LoVo (cell line): ENCODE measurements around the gene FBXO31.
A peak's percentile ranks its signal among the peaks of the same experiment; 100 is the strongest.

Source experiments
- DNase-seq: peaks from one replicate; pipeline ENCODE4 v3.0.0-alpha.2; 2016; ENCODE audit warnings: low spot score

FBXO31 gene

DNA sequence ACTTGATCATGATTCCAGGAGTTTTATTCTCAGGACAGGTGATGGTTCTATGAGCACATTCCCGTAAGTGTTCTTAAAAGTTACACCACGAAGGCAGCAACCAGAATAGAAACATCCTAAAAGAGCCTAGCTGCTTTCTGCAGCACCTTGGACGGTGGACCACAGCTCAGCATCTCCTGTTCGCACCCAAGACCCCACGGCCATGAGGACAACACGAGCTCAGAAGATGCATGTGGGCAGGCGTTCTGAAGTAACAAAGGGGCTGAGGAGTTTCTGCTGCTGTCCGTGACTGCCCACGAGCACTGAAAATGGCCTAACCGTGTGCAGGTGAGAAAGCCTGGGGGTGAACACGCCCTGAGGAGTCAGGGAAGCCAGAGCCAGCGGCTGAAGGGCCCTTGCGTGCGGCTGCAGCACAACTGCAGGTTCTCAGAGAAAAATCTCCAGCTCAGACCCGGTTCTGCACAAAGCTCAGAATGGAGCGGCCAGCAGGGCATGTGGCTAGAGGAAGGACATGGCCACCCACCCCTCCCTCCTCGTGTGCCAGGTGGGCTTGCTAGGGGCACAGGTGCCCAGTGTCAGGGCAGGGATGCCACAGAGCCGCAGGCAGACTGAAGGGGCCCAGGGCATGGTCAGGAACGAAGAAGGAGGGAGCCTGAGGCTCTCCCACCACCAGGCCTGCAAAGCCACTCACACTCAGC lies 55.6 kb downstream of the FBXO31 start:
- no peak for DNase-seq

DNA sequence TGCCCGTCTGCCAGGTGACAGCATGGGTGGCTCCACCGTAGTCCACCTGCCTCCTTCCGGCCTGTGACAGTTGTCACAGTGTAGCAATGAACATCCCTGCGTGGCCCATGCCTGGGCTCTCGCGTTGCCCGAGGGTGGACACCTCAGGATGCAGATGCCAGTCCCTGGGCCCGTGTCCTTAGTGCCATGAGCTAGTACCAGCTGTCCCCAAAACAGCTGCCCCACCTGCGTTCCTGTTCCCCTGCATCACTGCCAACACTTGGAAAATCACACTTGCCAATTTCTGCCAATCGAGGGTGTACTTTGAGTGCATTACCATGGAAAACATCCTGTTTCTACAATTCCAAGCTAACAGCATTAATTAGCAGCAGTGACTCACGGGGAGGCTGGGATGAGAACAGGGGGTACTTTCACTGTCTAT lies 57.4 kb downstream of the FBXO31 start:
- no peak for DNase-seq

DNA sequence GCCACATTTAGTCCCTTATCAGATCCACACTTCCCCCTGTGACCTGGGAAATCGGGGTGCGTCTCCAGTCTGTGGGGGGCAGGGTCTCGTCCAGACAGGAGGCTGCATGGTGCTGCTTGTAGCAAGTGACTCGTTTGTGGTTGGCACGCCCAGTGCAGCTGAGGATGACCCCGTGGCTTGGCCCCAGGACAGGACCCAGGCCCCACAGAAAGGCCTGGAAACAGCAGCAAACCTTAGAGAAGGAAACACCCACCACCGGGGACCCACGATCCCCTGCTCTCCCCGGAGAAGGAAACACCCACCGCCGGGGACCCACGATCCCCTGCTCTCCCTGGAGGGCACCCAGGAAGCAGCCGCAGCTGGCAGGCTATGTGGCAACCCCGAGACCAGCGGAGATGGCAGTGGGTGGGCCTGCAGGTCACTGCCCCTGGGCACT lies 58.1 kb downstream of the FBXO31 start:
- no peak for DNase-seq

DNA sequence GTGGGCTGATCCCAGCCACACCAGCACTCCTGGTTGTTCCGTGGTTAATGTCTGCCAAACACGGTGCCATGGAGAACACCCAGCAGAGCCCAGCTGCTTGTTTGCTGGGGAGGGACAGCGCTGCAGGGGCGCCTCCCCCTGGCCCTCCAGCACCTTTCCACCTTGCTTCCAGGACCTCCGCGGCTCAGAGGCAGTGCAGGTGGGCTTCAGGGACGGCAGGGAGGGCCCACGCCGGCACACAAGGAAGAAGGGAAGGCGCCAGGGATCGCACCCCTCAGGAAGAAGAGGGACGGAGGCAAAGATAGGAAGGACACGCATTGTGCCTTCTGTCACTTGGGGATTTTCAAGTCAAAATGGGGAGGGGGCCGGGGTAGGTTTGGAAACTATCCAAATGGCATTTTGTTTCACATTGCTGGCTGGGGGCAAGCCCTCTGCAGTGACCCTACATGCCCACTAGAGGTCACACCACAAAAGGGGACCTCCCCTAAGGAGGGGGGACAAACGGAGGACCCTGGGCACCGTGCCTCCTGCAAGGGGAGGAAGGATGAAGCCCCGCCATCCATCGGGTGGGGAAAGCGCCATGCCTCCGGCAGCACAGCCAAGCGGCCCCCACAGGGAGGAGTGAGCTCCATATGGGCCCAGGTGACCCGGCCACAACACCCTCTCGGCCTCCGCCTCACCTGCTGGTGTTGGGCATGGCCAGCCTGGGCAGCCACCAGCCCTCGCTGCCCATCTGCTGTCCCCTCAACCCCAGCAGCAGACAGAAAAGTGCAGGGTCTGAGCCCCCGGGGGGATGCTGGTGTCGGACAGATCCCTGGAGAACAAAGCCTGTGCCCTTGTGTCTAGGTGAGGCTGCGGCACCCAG lies 58.9 kb downstream of the FBXO31 start:
- DNase-seq, result peak; percentile 7

DNA sequence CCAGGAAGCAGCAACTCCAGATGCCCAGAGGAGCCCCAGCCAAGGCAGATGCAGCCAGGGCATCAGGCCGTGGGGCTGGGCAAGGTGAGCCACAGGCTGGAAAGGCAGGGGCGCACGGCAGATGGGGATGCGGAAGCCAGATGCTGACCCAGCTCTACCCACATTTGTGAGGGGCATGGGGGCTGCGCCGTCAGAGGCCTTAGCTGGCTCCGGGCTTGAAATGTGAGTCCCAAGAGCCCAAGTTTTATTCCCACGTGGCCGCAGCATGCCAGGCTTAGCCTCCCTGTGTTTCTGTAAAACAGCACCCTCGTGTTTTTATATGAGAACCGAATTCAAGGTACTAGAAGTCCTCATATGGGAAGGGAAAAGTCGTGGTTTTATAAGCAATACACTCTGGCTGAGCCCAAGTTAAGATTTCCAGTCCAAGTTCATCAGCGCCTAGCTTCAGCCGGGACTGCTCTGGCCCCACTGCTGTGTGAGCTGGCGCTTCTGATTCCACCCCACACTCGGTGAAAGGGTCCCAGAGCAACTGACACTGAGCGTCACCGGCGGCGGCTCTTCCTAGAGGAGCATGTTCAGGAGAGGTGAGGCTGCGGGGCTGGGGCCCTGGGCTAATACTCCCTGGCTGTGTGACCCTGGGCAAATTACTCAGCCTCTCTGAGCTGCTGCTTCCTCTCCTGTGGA lies 59.7 kb downstream of the FBXO31 start:
- no peak for DNase-seq

DNA sequence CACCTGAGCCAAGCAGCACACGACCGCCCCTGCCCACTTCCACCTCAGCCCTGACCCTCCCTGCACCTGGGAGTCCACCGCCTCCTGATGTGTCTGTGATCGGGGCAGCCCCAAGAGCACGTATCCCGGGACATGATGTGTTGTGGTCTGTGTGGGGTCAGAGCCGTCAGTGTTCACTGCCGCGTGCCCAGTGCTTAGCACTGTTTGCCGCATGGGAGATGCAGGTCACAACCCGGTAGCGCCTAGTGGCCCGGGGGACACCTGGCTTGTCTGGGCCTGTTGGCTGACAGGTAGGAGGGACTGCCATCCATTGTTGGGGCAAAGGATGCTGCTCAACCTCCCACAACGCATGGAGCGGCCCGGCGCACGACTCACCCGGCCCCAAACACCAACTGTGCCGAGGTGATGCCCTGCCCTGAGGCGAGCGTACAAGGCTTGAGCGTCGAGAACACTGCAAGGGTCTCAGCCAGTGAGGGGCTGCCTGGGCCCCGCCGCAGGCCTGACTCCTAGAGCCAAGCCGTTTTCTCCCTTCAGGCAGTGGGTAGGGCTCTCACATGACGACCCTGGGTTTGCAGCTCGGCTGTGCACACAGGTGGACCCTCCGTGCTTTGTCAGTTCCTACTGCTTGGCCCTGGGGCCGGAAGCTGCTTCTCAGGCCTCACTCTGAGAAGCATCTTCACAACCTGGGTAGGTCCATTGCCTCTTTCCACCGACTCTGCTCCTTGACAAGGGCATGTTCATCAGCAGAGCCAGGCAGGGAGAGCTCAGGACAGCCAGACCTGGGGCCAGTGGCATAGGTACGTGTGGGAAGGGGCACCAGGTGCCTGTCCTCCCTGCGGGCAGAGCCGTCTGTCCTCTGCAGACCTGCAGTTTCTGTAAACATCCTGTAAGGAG lies 60.5 kb downstream of the FBXO31 start:
- DNase-seq, result no peak

DNA sequence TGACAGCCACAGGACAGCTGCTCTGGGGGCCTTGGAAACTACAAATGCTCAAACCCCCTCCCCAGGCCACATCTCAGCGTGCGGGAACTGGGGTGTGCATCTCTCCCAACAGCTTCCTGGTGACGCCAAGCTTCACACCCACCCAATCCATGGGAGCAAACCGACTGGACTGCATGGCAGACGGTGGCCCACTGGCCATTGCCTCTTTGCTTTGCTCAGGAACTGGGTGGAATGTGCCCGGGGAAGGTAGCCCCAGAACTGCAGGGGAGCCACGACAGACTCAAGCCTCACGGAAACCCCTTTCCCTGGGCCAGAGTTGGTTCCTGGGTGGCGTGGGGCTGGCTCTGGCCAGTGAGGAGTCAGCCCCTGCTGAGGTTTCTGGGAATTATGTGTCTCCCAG lies 61.2 kb downstream of the FBXO31 start:
- no peak for DNase-seq

DNA sequence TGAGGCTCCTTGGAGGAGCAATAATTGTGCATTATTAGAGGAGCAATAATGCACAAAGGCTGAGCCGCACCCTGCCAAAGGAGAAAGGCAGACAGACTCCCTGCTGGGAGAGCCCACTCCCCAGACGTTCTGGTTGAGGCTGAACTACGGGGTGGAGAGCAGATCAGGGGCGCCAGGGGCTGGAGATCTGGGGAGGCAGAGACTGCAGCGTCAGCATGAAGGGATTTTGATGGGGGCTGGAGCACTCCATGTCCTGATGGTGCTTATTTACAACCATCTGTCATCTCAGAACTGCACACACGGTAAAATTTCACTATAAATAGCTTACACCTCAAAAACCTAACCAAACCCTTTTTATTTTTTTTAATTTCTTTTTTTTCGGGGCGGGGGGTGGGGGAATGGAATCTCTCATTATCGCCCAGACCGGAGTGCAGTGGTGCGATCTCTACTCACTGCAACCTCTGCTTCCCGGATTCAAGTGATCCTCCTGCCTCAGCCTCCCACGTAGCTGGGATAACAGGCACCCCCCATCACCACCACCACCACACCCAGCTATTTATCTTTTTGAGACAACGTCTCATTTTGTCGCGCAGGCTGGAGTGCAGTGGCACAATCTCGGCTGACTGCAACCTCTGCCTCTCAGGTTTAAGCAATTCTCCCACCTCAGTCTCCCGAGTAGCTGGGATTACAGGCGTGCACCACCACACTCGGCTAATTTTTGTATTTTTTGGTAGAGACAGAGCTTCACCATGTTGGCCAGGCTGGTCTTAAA lies 62.1 kb downstream of the FBXO31 start:
- no peak for DNase-seq

DNA sequence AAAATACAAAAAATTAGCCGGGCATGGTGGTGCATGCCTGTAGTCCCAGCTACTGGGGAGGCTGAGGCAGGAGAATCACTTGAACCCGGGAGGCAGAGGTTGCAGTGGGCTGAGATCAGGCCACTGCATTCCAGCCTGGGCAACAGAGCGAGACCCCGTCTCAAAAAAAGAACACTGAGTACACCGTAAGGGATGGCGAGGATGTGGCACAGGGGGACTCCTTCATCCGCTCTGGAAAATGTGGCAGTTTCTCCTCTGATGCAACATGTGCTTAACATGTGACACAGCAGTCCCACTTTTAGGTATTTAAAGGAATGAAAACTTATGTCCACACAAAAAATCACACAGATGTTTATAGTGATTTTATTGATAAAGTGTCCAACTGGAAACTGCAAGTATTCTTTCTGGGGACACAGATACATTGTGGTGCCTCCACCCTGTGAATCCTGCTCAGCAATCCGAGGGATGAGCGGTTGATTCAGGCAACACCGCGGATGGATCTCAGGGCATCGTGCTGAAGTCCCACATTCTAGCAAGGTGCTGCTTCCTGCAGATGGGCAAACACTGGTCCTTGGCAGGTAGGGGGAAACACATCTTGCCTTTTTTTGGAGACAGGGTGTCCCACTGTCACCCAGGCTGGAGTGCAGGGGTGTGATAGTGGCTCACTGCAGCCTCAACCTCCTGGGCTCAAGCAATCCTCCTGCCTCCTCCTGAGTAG lies 62.9 kb downstream of the FBXO31 start:
- DNase-seq, result no peak

DNA sequence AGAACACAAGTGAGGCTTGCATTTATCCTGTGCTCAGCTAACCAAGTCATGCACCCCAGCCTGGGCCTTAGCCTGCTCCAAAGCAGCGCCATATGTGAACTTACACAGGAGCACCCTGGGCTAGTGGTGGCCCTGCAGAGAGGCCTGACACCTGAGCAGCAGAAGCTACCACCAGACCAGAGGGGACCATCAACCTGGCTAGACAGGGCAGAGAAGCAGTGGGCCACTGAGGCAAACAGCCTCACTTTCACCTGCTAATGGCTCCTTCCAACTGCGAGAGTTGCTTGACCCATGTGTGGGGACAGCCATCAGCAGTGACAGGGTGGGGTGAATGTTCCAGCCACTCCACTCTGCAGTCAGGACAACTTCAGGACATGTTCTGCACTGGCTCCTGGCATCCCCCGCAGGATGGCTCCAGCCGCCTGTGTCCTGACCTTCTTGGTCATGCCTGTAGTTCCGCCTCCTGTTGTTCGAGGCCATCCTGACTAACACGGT lies 63.5 kb downstream of the FBXO31 start:
- no peak for DNase-seq

DNA sequence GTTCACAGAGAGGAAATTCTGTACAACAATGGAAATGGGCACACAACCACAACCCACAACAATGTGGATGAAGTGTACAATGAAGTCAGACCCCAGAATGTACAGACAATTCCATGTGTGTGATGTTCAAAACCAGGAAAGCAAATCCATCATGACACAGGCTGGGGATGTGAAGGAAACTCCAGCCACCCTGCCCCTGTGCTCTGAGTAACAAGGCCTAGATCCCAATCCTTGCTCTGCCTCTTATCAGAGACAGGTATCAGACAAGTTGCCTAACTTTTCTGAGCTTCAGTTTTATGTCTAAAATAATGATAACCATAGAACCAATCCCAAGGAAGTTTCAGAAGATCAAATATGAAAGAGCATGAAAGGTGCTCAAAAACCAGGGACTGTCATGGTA lies 64.6 kb downstream of the FBXO31 start:
- no peak for DNase-seq

DNA sequence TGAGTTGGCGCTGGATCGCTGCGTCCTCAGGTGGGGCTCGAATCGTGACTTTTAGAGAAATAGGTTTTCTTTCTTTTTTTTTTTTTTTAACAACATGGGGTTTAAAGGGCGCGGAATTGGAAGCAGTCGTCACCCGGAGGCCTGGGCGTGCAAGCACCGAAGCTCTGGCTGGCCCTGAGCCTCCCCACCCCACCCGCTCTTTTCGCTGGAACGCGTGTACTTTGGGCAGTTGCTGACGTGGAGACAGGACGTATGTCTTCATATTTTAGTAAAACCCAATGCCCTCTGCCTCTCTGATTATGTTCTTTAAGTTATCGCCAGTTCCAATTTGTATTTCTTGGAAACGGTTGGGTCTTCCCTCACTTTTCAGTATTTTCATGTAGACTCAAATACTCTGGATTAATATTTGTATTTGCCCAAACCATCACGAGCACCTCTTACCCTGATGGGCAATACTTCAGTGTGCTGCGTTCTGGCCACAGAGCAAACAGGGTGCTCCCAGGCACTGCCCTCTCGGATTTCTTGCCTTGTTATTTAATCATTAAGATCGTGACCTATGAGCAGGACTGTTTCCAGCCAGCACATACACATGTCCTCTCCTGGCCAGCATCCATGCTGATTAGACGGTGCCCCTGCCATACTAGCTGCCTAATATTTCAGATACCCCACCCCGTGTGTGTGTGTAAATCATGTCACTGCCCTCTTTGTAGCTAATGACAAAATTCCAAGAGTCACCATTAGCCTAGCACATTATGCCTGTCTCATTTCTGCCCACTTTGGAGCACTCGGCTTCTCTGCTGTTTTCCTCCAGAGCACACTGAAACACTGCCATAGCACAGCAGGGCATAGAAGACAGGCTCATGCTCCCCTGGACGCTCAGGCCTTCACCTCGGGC lies 65.6 kb downstream of the FBXO31 start:
- peak; percentile 39 for DNase-seq

DNA sequence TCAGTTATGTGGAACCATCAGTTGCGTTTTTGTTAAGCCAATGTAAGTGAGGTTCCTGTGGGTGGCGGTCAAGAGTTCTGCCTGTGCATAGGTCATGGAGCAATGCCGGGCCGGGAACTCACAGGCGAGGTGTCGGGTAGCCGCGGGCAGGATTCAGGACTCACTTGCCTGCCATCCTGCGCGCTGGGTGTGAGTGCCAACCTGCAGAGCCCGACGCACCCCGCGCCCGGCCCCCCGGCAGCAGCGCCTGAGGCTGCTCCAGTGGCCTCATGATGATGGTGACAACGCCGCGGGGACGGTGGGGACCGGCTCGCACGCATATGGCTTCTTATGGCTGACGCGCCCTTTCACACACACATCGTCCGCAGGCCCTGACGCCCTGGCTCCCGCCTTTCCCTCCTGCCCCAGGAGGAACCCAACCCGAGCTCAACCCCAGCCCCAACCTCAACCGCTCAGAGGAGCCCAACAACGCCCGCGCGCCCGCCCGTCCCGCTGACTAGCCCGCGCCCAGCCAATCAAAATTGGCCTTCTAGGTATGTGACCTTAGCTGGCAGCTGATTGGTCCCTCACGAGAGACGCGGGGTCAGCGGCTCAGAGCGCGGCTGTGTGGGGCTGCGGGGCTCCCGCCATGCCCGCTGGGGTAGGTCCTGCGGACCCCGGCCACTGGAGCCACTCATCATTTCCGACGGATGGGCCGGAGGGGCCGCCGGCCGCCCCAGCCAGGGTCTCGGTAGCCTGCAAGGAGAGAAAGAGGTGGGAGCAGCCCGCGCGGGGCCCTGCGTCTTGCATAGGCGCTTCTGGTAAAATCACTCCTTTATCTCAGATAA lies 66.4 kb downstream of the FBXO31 start, which contains the start of gene C16orf95:
Gene C16orf95 (minus strand): TSS at position 470 of the 827 bp plus-strand sequence. CDS start 150 bp downstream, at position 320.
- DNase-seq, result peak; percentile 94

DNA sequence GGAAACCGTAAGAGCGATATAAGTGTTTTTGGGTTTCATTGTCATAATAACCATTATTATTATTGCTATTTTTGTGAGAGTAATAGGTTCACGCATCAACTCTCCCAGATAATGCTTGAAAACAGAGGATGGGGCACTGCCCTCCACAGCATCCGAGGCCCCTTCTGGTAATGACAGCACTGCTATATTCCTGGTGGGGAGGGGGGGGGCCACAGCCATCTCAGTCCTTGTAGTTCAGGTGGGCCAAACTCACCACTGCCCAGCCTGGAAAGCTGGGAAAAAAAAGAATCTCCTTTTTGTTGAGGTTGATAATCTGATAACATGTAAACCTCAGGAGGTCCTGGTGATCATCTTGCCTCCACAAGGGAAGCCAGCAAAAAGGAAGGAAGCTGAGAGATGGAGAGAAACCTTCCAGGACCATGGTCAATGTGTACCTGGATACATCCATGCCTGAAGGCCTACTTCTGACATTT lies 67.1 kb downstream of the FBXO31 start:
- no peak for DNase-seq

DNA sequence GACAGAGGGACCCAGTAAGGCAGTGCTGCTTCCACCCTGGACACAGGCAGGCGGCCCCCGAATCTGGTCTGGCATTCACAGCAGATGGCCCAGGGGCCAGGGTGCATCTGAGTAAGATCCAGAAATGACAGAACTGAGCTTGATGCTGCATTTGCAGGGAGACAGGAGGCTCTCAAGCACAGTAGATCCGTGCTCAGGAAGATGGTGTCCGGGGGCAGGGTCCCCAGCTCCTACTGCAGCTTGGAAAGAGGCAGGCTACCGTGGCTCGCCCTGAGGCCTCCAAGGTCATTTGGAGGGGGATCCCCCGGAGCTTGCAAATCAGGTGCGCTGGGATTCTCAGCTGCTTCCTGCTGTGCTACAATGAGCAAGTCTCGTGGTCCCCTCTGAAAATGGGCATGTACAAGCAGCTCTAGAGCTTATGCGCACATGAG lies 68.6 kb downstream of the FBXO31 start:
- no peak for DNase-seq

DNA sequence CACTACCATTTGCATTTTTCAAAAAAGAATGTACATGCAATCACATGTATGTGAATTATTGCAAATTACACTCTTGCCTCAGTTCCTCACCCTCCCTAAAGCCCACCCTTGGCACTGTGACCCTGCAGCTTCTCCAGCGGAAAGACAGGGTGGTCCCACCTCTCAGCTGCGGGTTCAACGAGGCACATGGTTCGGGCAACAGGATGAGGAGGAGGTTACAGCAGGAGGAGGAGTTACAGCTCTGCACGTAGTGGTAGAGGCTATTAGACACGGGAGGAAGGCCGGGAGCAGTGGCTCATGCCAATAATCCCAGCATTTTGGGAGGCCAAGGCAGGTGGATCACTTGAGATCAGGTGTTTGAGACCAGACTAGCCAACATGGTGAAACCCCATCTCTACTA lies 71.6 kb downstream of the FBXO31 start:
- DNase-seq, result no peak

DNA sequence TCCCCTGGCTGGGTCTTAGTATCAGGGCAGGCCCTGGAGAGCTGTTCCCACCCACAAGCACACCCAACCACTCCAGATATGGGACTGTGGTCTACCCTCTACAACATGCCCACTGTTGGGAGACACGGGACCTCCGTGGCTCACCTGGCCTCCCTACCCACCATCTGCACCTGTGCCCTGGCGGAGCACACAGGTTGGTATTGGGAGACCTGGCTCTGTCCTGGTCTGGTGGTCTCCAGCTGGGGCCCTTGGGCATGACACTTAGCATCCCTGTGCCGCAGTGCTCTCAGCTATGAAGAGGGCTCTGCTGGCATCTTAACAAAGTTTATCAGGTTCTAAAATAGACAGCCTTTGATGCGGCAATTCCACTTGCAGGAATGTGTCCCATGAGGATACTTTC lies 72.2 kb downstream of the FBXO31 start:
- DNase-seq, result no peak

DNA sequence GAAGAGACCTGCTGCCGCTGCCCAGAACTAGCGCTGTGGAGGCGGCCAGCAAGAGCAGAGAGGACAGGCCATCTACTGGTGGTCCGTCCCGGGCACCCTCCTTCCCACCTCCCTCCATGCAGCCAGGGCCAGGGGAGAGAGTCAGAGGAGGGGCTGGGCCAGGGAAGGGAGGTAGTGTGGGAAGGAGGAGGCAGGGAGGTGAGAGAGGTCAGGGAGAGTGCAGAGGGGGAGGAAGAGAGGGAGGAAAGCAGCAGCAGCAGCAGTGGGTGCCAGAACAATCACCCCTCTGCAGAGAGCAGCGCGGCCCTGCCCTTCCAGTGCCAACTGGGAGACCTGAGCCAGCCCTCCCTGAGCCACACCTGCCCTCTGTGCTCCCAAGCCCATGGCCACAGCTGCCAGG lies 73.0 kb downstream of the FBXO31 start:
- DNase-seq, result no peak
